Thyroid gland (tissue), 4 donors: ENCODE measurements around the gene PECR.

Source experiments
- CTCF ChIP-seq, 6 experiments: fragments of 200-600 bp in 3 of 6; fragments of 450-650 bp in 3 of 6; sonication (generic) in 3 of 6; IDR thresholded peaks; one replicate each; pipeline ENCODE4 v1.5.1; 2016 to 2019; ENCODE audit warnings: antibody characterized with exemption in 6 of 6, mild to moderate bottlenecking in 2 of 6, inconsistent platforms in 1 of 6, moderate library complexity in 1 of 6
- POLR2A ChIP-seq, 2 donors: fragments of 450-650 bp; IDR thresholded peaks; one replicate each; pipeline ENCODE4 v1.6.1; 2017; ENCODE audit warnings: antibody characterized with exemption in 2 of 2, mild to moderate bottlenecking in 2 of 2, moderate library complexity in 1 of 2

DNA sequence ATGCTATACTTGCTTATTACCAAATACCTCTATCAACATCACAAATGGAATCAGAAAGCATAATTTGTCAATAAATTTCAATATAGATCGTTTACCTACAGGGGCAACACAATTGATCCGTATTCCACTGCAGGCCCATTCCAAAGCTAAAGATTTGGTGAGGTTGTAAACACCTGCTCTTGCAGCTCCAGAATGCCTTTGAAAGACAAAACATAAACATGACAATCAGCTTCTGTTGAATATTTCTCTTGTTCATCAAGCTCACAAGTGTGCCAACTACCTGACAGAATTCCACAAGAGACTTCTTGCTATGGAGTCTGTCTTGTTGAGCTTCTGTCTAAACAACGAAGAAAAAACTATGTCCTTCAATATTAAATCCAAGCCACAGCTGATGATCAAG, 30.3 kb downstream of the PECR start:
- TF ChIP-seq CTCF (IDR thresholded peaks at IDR 0.05): no peak
- no peak for TF ChIP-seq POLR2A (IDR thresholded peaks at IDR 0.05)
